ENCODE results near the gene COPS3.

GRCh38 chr17:17298108-17298507 is 17.1 kb upstream of the COPS3 start:
- TF ChIP-seq POLR2A (IDR thresholded peaks at IDR 0.05; ENCODE audit: low read depth, low read length) (no peak), TAF1 (IDR thresholded peaks at IDR 0.05; ENCODE audit: borderline replicate concordance, low read depth, low read length) (no peak), POLR2AphosphoS5 (IDR thresholded peaks at IDR 0.05; ENCODE audit: low read depth, low read length) (no peak)
